GM12891 (cell line): ENCODE results near the gene ZNF536.

Experiments
- POLR2AphosphoS5 ChIP-seq: IDR thresholded peaks from 2 replicates; pipeline ENCODE4 v1.6.1; 2011; ENCODE audit warnings: low read depth, low read length, control low read depth
- TAF1 ChIP-seq: IDR thresholded peaks from 2 replicates; pipeline ENCODE4 v1.6.1; 2011; ENCODE audit warnings: low read depth, low read length, control low read depth

DNA sequence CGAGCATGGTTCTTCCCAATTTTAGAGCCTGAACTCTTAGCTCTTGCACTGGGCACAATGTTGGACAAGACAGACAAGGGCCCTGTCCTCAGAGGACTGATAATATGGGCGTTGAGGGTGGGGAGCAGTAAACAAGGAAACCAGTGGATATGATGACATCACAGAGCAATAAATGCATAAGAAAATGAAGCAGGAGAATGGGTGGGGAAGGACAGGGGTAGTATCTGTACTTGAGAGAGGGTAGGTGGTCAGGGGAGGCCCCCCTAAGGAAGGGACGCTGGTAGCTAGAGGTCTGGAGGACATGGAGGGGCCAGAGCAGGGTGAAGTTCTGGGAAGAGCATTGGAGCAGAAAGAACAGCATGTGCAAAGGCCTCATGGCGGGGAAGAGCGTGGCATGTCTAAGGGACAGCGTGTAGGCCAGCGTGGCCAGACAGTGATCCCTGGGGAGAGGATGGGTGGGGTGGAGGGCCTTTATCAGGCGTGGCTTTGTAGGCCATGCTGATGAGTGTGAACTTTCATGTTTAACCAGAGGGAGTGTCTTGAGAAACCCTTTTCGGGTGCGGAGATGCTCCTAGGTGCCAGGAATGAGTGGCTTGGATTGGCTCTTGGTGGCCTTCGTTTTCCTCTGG lies 15.1 kb upstream of the ZNF536 start:
- TF ChIP-seq TAF1 (no peak), POLR2AphosphoS5 (no peak)
